GM21360 (cell line): Measurements from ENCODE around the gene SLC9C2.

Experiments
- ATAC-seq: cut with Tn5 transposase; IDR thresholded peaks from one replicate; pipeline ENCODE4 v1.9.1; 2021; ENCODE audit warnings: mild to moderate bottlenecking, moderate library complexity; ENCODE audit not compliant: unreplicated experiment

SLC9C2 gene

GRCh38 chr1:173454966-173455524 lies 147.8 kb downstream of the SLC9C2 start:
- ATAC-seq = no peak

DNA sequence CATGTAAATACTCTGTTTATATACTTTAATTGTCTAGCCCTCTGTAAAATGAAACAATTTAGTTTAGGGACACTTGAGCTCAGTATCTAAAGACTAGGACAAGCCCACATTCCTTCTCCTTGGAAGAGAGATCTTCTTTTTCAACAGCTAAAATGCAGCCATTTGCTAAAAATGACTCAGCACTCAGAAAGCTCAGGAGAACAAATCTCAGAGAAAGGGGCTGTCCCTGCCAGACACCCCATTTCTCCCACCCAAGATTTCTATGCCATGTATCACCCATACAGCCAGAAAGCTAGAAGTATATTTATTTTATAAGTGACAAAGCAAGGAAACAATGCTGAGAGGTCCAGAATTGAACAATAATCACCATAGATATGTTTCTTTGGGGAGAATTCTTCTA lies 148.9 kb downstream of the SLC9C2 start:
- ATAC-seq = no peak

- ATAC-seq = no peak
Measured at GRCh38 chr1:173451981-173452380, 150.9 kb downstream of the SLC9C2 start.
